Activated naive CD4-positive, alpha-beta T cell treated with anti-CD3 and anti-CD28 coated beads, Interleukin-2, amount 10 ng/mL, durations not matched to agents 7 days and 5 days (primary cell): ENCODE data around the gene COL6A1.
A peak's percentile ranks its signal among the peaks of the same experiment; 100 is the strongest.

Experiments
- CTCF ChIA-PET: fragments of 350-600 bp; sonication (Branson Sonifier 250); formaldehyde crosslinking; loops from one replicate; lab custom pipeline; 2021; ENCODE audit warnings: antibody characterized with exemption; lab: Charles Lee
- DNase-seq: peaks from one replicate; pipeline ENCODE4 v3.0.0-alpha.2; 2020
- H3K27ac Mint-ChIP-seq: one replicate; pipeline ENCODE4 v1.8.0; 2021; ENCODE audit warnings: mild to moderate bottlenecking, moderate library complexity, mixed read lengths
- H3K27me3 Mint-ChIP-seq: one replicate; pipeline ENCODE4 v1.8.0; 2021; ENCODE audit warnings: mild to moderate bottlenecking, mixed read lengths
- H3K36me3 Mint-ChIP-seq: one replicate; pipeline ENCODE4 v1.8.0; 2021; ENCODE audit warnings: mixed read lengths
- H3K4me1 Mint-ChIP-seq: one replicate; pipeline ENCODE4 v1.8.0; 2021; ENCODE audit warnings: mixed read lengths
- H3K4me3 Mint-ChIP-seq: one replicate; pipeline ENCODE4 v1.8.0; 2021; ENCODE audit warnings: mild to moderate bottlenecking, moderate library complexity, mixed read lengths
- H3K9me3 Mint-ChIP-seq: one replicate; pipeline ENCODE4 v1.8.0; 2021; ENCODE audit warnings: mixed read lengths

COL6A1 gene

GRCh38 chr21:45988366-45989347, 7.1 kb downstream of the COL6A1 start:
- DNase-seq: peak; percentile 17
- H3K4me3 Mint-ChIP-seq: no peak overlapping the region
- no peak overlapping the region for H3K27ac Mint-ChIP-seq

GRCh38 chr21:45989355-45990048, 7.9 kb downstream of the COL6A1 start:
- Mint-ChIP-seq H3K4me1 (no peaks in the 10 kb centered on the region), H3K9me3 (no peaks in the 10 kb centered on the region), H3K27me3 (peaks cover 9% of the 10 kb centered on the region), H3K27ac (no peak overlapping the region), H3K36me3 (no peaks in the 10 kb centered on the region), H3K4me3 (no peak overlapping the region)
- CTCF ChIA-PET: no interaction called here
- peak; percentile 18 for DNase-seq

More at GRCh38 chr21:45988366-45989347, 7.1 kb downstream of the COL6A1 start:
- H3K9me3 Mint-ChIP-seq: no peaks in the 10 kb centered on the region
- no peaks in the 10 kb centered on the region for H3K36me3 Mint-ChIP-seq
- peaks cover 14% of the 10 kb centered on the region for H3K27me3 Mint-ChIP-seq
- CTCF ChIA-PET: no interaction called here
- no peaks in the 10 kb centered on the region for H3K4me1 Mint-ChIP-seq

GRCh38 chr21:45990049-45990711, 8.6 kb downstream of the COL6A1 start:
- Mint-ChIP-seq H3K9me3 (no peaks in the 10 kb centered on the region), H3K27me3 (peaks cover 2% of the 10 kb centered on the region), H3K27ac (no peak overlapping the region), H3K4me3 (no peak overlapping the region), H3K4me1 (no peaks in the 10 kb centered on the region), H3K36me3 (no peaks in the 10 kb centered on the region)
- CTCF ChIA-PET: no interaction called here
- DNase-seq: peak; percentile 10

GRCh38 chr21:45990741-45991605, 9.4 kb downstream of the COL6A1 start:
- Mint-ChIP-seq H3K27me3 (no peaks in the 10 kb centered on the region), H3K9me3 (no peaks in the 10 kb centered on the region), H3K36me3 (no peaks in the 10 kb centered on the region), H3K4me3 (no peak overlapping the region), H3K27ac (no peak overlapping the region), H3K4me1 (no peaks in the 10 kb centered on the region)
- DNase-seq: peak; percentile 11
- CTCF ChIA-PET: no interaction called here

GRCh38 chr21:45991606-45992300, 10.2 kb downstream of the COL6A1 start:
- no peak overlapping the region for H3K4me3 Mint-ChIP-seq
- H3K9me3 Mint-ChIP-seq: no peaks in the 10 kb centered on the region
- no peaks in the 10 kb centered on the region for H3K4me1 Mint-ChIP-seq
- CTCF ChIA-PET: no interaction called here
- DNase-seq: peak; percentile 14
- no peaks in the 10 kb centered on the region for H3K36me3 Mint-ChIP-seq
- H3K27me3 Mint-ChIP-seq: no peaks in the 10 kb centered on the region
- no peak overlapping the region for H3K27ac Mint-ChIP-seq

GRCh38 chr21:45992301-45993209, 11.0 kb downstream of the COL6A1 start:
- Mint-ChIP-seq H3K27me3 (no peaks in the 10 kb centered on the region), H3K27ac (no peak overlapping the region), H3K36me3 (no peaks in the 10 kb centered on the region), H3K9me3 (no peaks in the 10 kb centered on the region), H3K4me1 (no peaks in the 10 kb centered on the region), H3K4me3 (no peak overlapping the region)
- DNase-seq: peak; percentile 12
- CTCF ChIA-PET: no interaction called here

- Mint-ChIP-seq H3K36me3 (no peaks in the 10 kb centered on the region), H3K27me3 (no peaks in the 10 kb centered on the region), H3K27ac (no peak overlapping the region), H3K4me3 (no peak overlapping the region), H3K4me1 (no peaks in the 10 kb centered on the region), H3K9me3 (no peaks in the 10 kb centered on the region)
- CTCF ChIA-PET: no interaction called here
- peak; percentile 18 for DNase-seq
Measured at GRCh38 chr21:45993210-45994085, 11.9 kb downstream of the COL6A1 start.

GRCh38 chr21:45994086-45994661, 12.6 kb downstream of the COL6A1 start:
- Mint-ChIP-seq H3K4me1 (no peaks in the 10 kb centered on the region), H3K4me3 (no peak overlapping the region), H3K36me3 (no peaks in the 10 kb centered on the region), H3K27me3 (no peaks in the 10 kb centered on the region), H3K9me3 (no peaks in the 10 kb centered on the region), H3K27ac (no peak overlapping the region)
- peak; percentile 8 for DNase-seq
- CTCF ChIA-PET: no interaction called here

- DNase-seq: peak; percentile 16
- no peaks in the 10 kb centered on the region for H3K27me3 Mint-ChIP-seq
- no peaks in the 10 kb centered on the region for H3K36me3 Mint-ChIP-seq
- no peak overlapping the region for H3K4me3 Mint-ChIP-seq
- H3K27ac Mint-ChIP-seq: no peak overlapping the region
- H3K4me1 Mint-ChIP-seq: no peaks in the 10 kb centered on the region
- CTCF ChIA-PET: no interaction called here
- no peaks in the 10 kb centered on the region for H3K9me3 Mint-ChIP-seq
Measured at GRCh38 chr21:45994759-45995685, 13.5 kb downstream of the COL6A1 start.

- no peaks in the 10 kb centered on the region for H3K27me3 Mint-ChIP-seq
- no peak overlapping the region for H3K27ac Mint-ChIP-seq
- H3K4me3 Mint-ChIP-seq: no peak overlapping the region
- no peaks in the 10 kb centered on the region for H3K9me3 Mint-ChIP-seq
- H3K4me1 Mint-ChIP-seq: no peaks in the 10 kb centered on the region
- CTCF ChIA-PET: no interaction called here
- H3K36me3 Mint-ChIP-seq: no peaks in the 10 kb centered on the region
- DNase-seq: peak; percentile 18
Measured at GRCh38 chr21:45995686-45996179, 14.2 kb downstream of the COL6A1 start.
